Heart left ventricle (tissue), 16 donors: ENCODE measurements around the gene PNISR. TPM values are rescaled to one million over a fixed set of nuclear protein-coding genes. Genes with fewer than 3 reads are reported as not detected.

Source experiments
- ATAC-seq, 4 donors: fragments of 200-7000 bp; cut with Tn5 transposase; one replicate each; pipeline ENCODE4 v1.9.1; 2020 to 2022; ENCODE audit warnings: moderate library complexity in 4 of 4, mild to moderate bottlenecking in 3 of 4, moderate number of reproducible peaks in 1 of 4
- DNase-seq, 5 donors: peaks; one replicate each; pipeline ENCODE4 v3.0.0-alpha.2; 2020
- H3K27ac ChIP-seq, 12 donors: fragments of 200-600 bp; sonication (generic) in 4 of 12; one replicate each; pipeline versions ENCODE4 v1.5.0 to v1.8.0; 2016 to 2022; ENCODE audit warnings: mild to moderate bottlenecking in 2 of 12
- H3K27me3 ChIP-seq, 9 donors: fragments of 200-600 bp; sonication (generic) in 2 of 9; one replicate each; pipeline versions ENCODE4 v1.5.1 to v1.8.0; 2016 to 2022; ENCODE audit warnings: mild to moderate bottlenecking in 3 of 9
- H3K36me3 ChIP-seq, 9 donors: fragments of 200-600 bp; sonication (generic) in 2 of 9; one replicate each; pipeline versions ENCODE4 v1.5.0 to v1.8.0; 2018 to 2022; ENCODE audit warnings: mild to moderate bottlenecking in 2 of 9
- H3K4me1 ChIP-seq, 12 donors: fragments of 200-600 bp; sonication (generic) in 4 of 12; one replicate each; pipeline versions ENCODE4 v1.5.0 to v1.8.0; 2016 to 2022; ENCODE audit warnings: mild to moderate bottlenecking in 3 of 12
- H3K4me3 ChIP-seq, 12 donors: fragments of 200-600 bp; sonication (generic) in 4 of 12; one replicate each; pipeline versions ENCODE4 v1.5.0 to v1.8.0; 2017 to 2022; ENCODE audit warnings: mild to moderate bottlenecking in 9 of 12, moderate library complexity in 4 of 12
- H3K9me3 ChIP-seq, 12 donors: fragments of 200-600 bp; sonication (generic) in 4 of 12; one replicate each; pipeline versions ENCODE4 v1.5.0 to v1.8.0; 2016 to 2022; ENCODE audit warnings: mild to moderate bottlenecking in 1 of 12
- CTCF ChIP-seq, 12 donors: fragments of 200-600 bp; sonication (generic) in 4 of 12; IDR thresholded peaks; one replicate each; pipeline versions ENCODE4 v1.5.0 to v1.8.0; 2018 to 2022; ENCODE audit warnings: antibody characterized with exemption in 12 of 12, mild to moderate bottlenecking in 5 of 12
- POLR2A ChIP-seq, 2 donors: fragments of 450-650 bp; IDR thresholded peaks; one replicate each; pipeline ENCODE4 v1.6.1; 2017; ENCODE audit warnings: antibody characterized with exemption in 2 of 2, mild to moderate bottlenecking in 2 of 2, moderate library complexity in 2 of 2
- WGBS, 4 donors: extraction: QIAGEN DNeasy Blood & Tissue Kit in 2 of 4; methylation state at CpG; one replicate each; pipeline versions ENCODE4 v1.1.5 to v1.1.7; 2013 to 2018; 5-methylcytosine and 5-hydroxymethylcytosine counted together
- intact Hi-C, 10 donors: fragments of 100-400 bp; cut with DNase I; formaldehyde crosslinking; loops; one replicate each; pipeline versions ENCODE4 v1.11.1 to v1.14.2; 2022
- polyA plus RNA-seq, 2 donors: library from polyadenylated mRNA; stranded (reverse); fragments of 200-250 nt; gene quantifications; one replicate each; pipeline ENCODE4 v1.2.3, GENCODE V29; 2013
- total RNA-seq, 9 donors: library from RNA; depleted of rRNA in 2 of 9; stranded (reverse); fragments of >200 nt in 2 of 9; fragmentation: NEBNext Ultra II Directional in 3 of 9; extraction: Animal tissue kit (Norgen Biotek cat#: 25700) in 3 of 9; gene quantifications; one replicate each; pipeline versions ENCODE4 v1.1.0 to v1.2.4, GENCODE V29; 2016 to 2023
- donor health status: ischemic (EF 13 %, LVEDD 7.1; RV severe dilation, severe dysfunction).
- donor health status: healthy with polysubstance abuse.
- donor health status: DM: no; HTN: yes; CAD: no.
- donor health status: DM: no; HTN: no; CAD: no.
- donor health status: ischemic (EF 25% LVEDD 6.9; RV normal size, moderate dysfunction).
- donor health status: ischemic (EF 25% LVEDD 5.7; RV mildly dilated, moderate dysfunction).
- donor health status: healthy.
- donor health status: DM: yes; HTN: yes; CAD: no.
- donor health status: ischemic (EF 35%, LVEDD 5.7; RV mildly dilated, moderate dysfunction).
- donor health status: nonischemic (EF 11% LVEDD 7.7; RV severe dilation, severe dysfunction).
- donor health status: DM: yes; HTN: yes; CAD: no.
- donor health status: PGD.
- donor health status: ischemic (EF 29% LVEDD 5.4; RV normal size, mild dysfunction).
- donor health status: nonischemic (EF 23%, LVEDD 6.1; RV moderate dilation, normal function).

PNISR gene
- total and polyA plus RNA-seq, 11 donors, result 20.8 to 64.8 (median 48.9) TPM

- Histone ChIP-seq H3K36me3 (no peaks in the 10 kb centered on the region), H3K27me3 (peaks cover 0 to 10% (median 0%) of the 10 kb centered on the region in 9 donors), H3K4me3 (no peak overlapping the region), H3K27ac (no peak overlapping the region), H3K9me3 (no peaks in the 10 kb centered on the region), H3K4me1 (no peaks in the 10 kb centered on the region)
- TF ChIP-seq CTCF (IDR thresholded peaks at IDR 0.05), result no peak
- TF ChIP-seq POLR2A (IDR thresholded peaks at IDR 0.05), result no peak
- intact Hi-C loops, result no loop called here
- WGBS, 4 donors, result 90 to 96% (median 95%) methylated on average over 1 of the region's 1 CpG
- no peak for ATAC-seq
- no peak for DNase-seq
Observed at GRCh38 chr6:99362678-99363268, 62.3 kb downstream of the PNISR start.

GRCh38 chr6:99359800-99360199 is 65.3 kb downstream of the PNISR start:
- no peaks in the 10 kb centered on the region for H3K9me3 ChIP-seq
- no peak for ATAC-seq
- H3K4me3 ChIP-seq, result no peak overlapping the region
- no peaks in the 10 kb centered on the region for H3K36me3 ChIP-seq
- H3K4me1 ChIP-seq, result no peaks in the 10 kb centered on the region
- 63 to 70% (median 69%) methylated on average over 1 of the region's 1 CpG for WGBS, 4 donors
- TF ChIP-seq CTCF (IDR thresholded peaks at IDR 0.05) (no peak), POLR2A (IDR thresholded peaks at IDR 0.05) (no peak)
- no peak overlapping the region for H3K27ac ChIP-seq
- intact Hi-C loops, result no loop called here
- DNase-seq, result no peak
- H3K27me3 ChIP-seq, result peaks cover 0 to 13% (median 0%) of the 10 kb centered on the region in 9 donors

GRCh38 chr6:99356641-99357040 is 68.5 kb downstream of the PNISR start:
- Histone ChIP-seq H3K27me3 (peaks cover 0 to 27% (median 5%) of the 10 kb centered on the region in 9 donors), H3K4me3 (no peak overlapping the region), H3K4me1 (no peaks in the 10 kb centered on the region), H3K27ac (no peak overlapping the region), H3K36me3 (no peaks in the 10 kb centered on the region), H3K9me3 (no peaks in the 10 kb centered on the region)
- 54 to 75% (median 62%) methylated on average over 1 of the region's 1 CpG for WGBS, 4 donors
- no peak for TF ChIP-seq CTCF (IDR thresholded peaks at IDR 0.05)
- no peak for TF ChIP-seq POLR2A (IDR thresholded peaks at IDR 0.05)
- DNase-seq (no peak), ATAC-seq (no peak)
- intact Hi-C loops, result no loop called here

- intact Hi-C loops, result no loop called here
- WGBS, 4 donors, result 67 to 78% (median 73%) methylated on average over 4 of the region's 4 CpGs
Observed at GRCh38 chr6:99354983-99355382, 70.1 kb downstream of the PNISR start.

More at GRCh38 chr6:99354983-99355382, 70.1 kb downstream of the PNISR start:
- Histone ChIP-seq H3K27me3 (peaks cover 2 to 39% (median 16%) of the 10 kb centered on the region in 9 donors), H3K9me3 (no peaks in the 10 kb centered on the region), H3K4me3 (no peak overlapping the region), H3K36me3 (no peaks in the 10 kb centered on the region), H3K27ac (no peak overlapping the region), H3K4me1 (peaks cover 0 to 4% (median under 1%) of the 10 kb centered on the region in 12 donors)
- no peak for ATAC-seq
- DNase-seq, result no peak
- TF ChIP-seq CTCF (IDR thresholded peaks at IDR 0.05) (no peak), POLR2A (IDR thresholded peaks at IDR 0.05) (no peak)
